GM19463 (cell line): ENCODE measurements around the gene RAG1.
"Not testable (repeated sequence)": the region's sequence is repeated elsewhere in the genome, so short reads cannot be mapped to it uniquely, and the experiment has no call there.

ENCODE experiments used
- ATAC-seq: cut with Tn5 transposase; IDR thresholded peaks from one replicate; pipeline ENCODE4 v1.9.1; 2021; ENCODE audit warnings: mild to moderate bottlenecking, moderate library complexity; ENCODE audit not compliant: unreplicated experiment

RAG1 gene

DNA sequence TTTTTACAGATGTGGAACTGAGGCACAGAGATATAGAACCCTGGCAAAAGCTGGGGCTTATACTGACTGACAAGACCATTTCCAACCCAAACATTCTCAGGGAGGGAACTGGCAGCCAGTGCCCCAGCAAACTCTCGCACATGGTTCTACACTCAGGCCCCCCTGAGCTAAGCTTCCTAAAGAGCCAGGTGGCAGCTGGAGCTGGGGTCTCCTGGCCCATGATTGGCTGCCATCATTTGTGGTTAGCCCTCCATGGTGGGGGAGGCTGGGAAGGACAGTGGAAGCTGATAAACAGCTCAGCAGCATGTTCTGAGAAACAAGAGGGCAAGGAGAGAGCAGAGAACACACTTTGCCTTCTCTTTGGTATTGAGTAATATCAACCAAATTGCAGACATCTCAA is at the start of gene RAG1:
Gene RAG1 (plus strand): TSS at position 314 of the 400 bp plus-strand sequence. CDS start 5,298 bp downstream, outside the sequence.
- ATAC-seq, result no peak

GRCh38 chr11:36530840-36531239 is 37.0 kb upstream of the RAG1 start:
- ATAC-seq, result no peak

DNA sequence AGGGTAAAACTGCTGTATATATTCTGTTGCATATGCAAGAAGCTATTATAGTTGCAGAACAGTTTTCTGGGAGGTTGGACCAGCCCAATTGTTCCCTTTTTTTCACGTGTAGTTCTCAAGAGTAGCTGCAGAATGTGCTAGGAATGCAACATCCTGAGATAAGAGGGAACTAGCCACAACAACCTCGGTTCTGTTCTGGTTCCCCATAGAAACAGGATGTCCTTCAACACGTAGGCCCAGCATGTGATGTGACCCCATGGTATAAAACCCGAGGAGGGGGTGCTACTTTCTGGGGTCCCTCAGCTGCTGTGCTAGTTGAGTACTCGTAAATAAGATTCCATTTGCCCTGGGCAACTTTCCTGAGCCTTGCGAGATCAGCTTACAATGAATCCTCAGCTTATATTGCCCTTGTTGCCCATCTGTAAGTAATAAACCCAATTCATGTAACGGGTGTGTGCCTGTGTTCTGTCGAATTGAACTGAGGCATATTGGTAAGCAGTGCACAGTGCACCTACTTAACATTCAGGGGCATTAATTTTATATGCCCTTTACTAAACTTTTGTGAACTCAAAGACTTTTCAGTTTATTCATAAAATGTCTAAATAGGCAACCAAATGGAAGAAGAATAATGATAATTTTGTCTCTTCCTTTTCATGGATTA is 34.7 kb upstream of the RAG1 start:
- ATAC-seq, result no peak

DNA sequence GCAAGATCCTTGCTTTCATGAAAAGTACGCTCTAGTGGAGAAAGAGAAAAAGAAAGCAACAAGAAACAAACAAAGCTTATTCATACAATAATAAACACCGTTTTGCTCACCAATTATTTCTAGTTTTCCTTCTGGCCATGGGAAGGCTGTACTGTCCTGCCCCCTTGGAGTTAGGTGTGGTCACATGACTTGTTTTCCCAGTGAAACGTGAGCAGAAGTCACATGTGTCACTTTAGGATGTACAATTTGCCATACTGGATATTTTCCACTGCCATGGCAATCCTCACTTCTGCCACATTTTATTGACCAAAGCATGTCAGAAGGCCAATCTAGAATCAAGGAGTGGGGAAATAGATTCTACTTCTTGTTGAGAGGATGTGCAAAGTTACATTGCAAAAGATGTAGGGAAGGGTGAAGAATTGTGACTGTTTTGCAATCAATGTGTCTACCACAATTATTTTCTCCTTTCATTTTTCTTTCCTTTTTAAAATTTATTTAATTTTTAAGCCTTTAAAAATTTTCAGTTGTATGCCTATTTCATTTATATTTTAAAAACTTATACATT is 33.4 kb upstream of the RAG1 start:
- no peak for ATAC-seq

DNA sequence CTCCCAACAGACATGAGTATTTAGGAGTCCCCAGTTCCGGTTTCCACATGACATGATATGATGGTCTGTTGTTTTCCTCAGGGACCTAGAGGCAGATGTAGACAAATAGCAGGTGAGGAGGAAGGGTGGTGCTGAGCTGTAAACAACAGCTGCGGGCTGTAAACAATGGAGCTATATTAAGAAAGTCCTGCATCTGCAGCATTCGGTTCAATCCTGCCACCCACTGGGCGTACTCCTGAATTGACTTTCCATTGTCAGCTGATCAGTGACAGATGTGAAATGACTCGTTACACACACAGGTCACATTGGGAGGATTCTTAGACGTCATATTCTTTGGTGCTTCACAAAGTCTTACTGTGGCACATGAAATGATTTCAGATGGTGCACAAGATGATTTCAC is 26.8 kb upstream of the RAG1 start:
- peak; percentile 97 for ATAC-seq

- no peak for ATAC-seq
Observed at GRCh38 chr11:36550385-36551115, 17.3 kb upstream of the RAG1 start.

- not testable (repeated sequence) for ATAC-seq
Observed at GRCh38 chr11:36557390-36557789, 10.4 kb upstream of the RAG1 start.

- no peak for ATAC-seq
Observed at GRCh38 chr11:36557991-36558390, 9.8 kb upstream of the RAG1 start.

DNA sequence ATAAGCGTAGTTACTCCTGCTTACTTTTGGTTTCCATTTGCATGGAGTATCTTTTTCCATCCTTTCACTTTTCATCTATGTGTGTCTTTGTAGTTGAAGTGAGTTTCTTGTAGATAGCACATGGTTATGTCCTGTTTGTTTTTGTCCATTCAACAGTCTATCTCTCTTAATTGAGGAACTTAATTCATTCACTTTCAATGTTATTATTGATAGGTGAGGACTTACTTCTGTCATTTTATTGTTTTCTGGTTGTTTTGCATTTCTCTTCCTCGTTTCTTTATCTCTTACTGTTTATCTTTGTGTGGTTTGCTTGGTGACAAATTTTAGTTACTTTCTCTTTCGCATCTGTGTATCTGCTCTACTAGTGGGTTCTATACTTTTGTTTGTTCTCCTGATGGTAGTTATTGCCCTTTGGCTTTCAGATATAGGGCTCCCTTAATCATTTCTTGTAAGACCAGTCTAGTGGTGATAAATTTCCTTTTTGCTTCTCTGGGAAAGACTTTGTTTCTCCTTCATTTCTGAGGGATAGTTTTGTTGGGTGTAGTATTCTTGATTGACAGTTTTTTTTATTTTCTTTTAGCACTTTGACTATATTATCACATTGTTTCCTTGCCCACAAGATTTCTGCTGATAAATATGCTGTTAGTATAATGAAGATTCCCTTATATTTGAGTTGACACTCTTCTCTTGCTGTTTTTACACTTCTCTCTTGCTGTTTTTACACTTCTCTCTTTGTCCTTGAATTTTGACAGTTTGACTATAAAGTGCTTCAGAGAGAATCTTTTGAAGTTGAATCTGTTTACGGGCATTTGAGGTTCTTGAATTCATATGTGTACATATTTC is 9.0 kb upstream of the RAG1 start:
- peak; percentile 94 for ATAC-seq

DNA sequence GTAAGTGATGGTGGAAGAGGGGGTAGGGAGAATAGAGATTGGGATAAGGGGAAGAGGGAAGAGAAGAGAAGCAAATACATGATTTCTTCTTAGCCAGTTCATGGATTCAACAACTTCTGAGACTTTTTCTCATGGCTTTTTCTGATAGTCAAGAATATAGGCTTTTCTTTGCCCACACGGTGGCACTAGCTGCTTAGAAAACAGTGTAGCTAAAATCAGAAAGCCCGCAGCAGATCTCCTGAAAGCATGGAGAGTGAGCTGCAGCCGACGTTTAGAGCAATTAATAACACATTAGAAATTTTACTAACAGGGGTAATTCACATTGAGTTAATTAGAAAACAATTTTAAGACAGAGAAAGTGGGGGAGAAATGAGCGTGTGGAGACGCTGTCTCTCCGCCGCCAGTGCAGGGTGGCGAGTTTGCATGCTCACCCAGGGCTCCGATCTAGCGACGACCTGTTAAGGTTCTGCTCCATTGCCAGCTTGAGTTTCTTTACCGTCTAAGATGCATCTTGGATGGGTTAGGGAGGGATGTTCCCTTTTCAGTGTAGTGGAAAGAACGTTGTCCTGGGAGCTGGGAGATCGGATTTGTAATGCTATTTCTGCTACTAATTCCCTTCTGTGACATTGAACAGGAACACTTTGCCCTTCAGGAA is 3.3 kb upstream of the RAG1 start:
- peak; percentile 57 for ATAC-seq

DNA sequence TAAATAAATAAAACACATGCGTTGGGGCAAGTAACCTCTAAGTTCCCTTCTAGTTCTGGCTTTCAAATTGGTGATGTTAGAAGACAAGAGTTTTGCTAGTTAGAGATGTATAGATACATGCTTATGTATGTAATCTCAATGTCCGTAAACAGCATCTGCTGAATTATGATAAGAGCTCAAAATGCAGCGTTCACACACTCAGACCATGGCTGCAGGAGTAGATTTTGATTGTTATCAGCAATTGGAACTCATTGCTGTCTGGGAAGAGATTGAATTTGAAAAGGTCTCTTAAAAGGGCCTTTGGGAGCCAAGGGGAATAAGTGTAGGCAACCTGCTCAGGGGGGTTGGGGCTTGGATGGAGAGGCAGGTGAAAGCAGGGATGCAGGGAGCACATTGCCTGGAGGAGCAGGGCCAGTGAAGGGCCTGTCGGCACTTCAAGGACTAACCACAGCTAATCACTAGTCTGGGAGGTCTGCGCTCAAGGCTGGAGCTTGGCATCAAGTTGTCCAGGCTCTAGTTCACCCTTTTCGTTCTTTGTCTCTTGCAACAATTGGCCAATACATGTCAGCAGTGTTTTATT is 2.7 kb upstream of the RAG1 start:
- no peak for ATAC-seq

GRCh38 chr11:36566407-36567053 is 1.3 kb upstream of the RAG1 start:
- ATAC-seq, result no peak

GRCh38 chr11:36569095-36569494 is 1.3 kb downstream of the RAG1 start:
- no peak for ATAC-seq

DNA sequence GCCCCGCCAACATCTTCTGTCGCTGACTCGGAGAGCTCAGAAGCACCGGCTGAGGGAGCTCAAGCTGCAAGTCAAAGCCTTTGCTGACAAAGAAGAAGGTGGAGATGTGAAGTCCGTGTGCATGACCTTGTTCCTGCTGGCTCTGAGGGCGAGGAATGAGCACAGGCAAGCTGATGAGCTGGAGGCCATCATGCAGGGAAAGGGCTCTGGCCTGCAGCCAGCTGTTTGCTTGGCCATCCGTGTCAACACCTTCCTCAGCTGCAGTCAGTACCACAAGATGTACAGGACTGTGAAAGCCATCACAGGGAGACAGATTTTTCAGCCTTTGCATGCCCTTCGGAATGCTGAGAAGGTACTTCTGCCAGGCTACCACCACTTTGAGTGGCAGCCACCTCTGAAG is 6.7 kb downstream of the RAG1 start:
- ATAC-seq, result no peak

DNA sequence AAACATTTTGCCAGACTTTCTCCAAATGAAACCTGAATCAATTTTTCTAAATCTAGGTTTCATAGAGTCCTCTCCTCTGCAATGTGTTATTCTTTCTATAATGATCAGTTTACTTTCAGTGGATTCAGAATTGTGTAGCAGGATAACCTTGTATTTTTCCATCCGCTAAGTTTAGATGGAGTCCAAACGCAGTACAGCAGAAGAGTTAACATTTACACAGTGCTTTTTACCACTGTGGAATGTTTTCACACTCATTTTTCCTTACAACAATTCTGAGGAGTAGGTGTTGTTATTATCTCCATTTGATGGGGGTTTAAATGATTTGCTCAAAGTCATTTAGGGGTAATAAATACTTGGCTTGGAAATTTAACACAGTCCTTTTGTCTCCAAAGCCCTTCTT is 9.6 kb downstream of the RAG1 start:
- no peak for ATAC-seq

GRCh38 chr11:36577859-36578258 is 10.1 kb downstream of the RAG1 start:
- ATAC-seq, result no peak

- ATAC-seq, result no peak
Observed at GRCh38 chr11:36578458-36578857, 10.7 kb downstream of the RAG1 start.

DNA sequence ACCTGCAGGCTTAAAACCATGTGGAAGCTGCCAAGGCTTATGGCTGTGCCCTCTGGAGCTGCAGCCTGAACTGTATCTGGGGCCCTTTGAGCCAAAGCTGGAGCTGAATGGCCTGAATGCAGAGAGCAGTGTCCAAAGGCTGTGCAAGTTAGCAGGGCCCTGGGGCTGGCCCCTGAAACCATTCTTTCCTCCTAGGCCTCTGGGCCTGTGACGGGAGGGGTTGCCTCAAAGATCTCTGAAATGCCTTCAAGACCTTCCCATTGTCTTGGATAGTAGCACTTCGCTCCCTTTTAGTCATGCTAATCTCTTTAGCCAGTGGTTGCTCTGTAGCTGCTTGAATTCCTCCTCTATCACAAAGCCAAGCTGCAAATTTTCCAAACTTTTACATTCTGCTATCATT is 13.7 kb downstream of the RAG1 start:
- no peak for ATAC-seq

GRCh38 chr11:36583667-36584066 is 15.9 kb downstream of the RAG1 start:
- no peak for ATAC-seq

- ATAC-seq, result no peak
Observed at GRCh38 chr11:36586543-36586942, 18.7 kb downstream of the RAG1 start.
